OCI-LY1 (cell line): ENCODE measurements around the gene TGFBRAP1.

ENCODE experiments used
- H2AFZ ChIP-seq: fragments of 200-600 bp; sonication (generic), shearing (Covaris generic); 2 replicates; pipeline ENCODE4 v1.6.0; 2014; ENCODE audit warnings: antibody characterized with exemption, mild to moderate bottlenecking, low read length
- H3F3A ChIP-seq: fragments of 200-600 bp; sonication (generic), shearing (Covaris generic); 2 replicates; pipeline ENCODE4 v1.6.0; 2014; ENCODE audit warnings: mild to moderate bottlenecking, antibody characterized with exemption, low read length, moderate library complexity; ENCODE audit not compliant: insufficient read depth
- H3K27ac ChIP-seq: fragments of 200-600 bp; sonication (generic); 2 replicates; pipeline ENCODE4 v1.5.1; 2014; ENCODE audit warnings: low read length, mixed run types, mild to moderate bottlenecking, low read depth; ENCODE audit not compliant: poor library complexity, severe bottlenecking
- H3K27me3 ChIP-seq: fragments of 200-600 bp; sonication (generic); 2 replicates; pipeline ENCODE4 v1.6.0; 2014; ENCODE audit warnings: antibody characterized with exemption, mild to moderate bottlenecking, low read length, moderate library complexity; ENCODE audit not compliant: insufficient read depth
- H3K36me3 ChIP-seq: fragments of 200-600 bp; sonication (generic); 2 replicates; pipeline ENCODE4 v1.6.1; 2014; ENCODE audit warnings: mild to moderate bottlenecking, antibody characterized with exemption, low read length, moderate library complexity, mixed read lengths; ENCODE audit not compliant: insufficient read depth
- H3K4me1 ChIP-seq: fragments of 200-600 bp; sonication (generic); 2 replicates; pipeline ENCODE4 v1.5.1; 2014; ENCODE audit warnings: mild to moderate bottlenecking, low read length, moderate library complexity; ENCODE audit not compliant: insufficient read depth, severe bottlenecking
- H3K4me2 ChIP-seq: fragments of 200-600 bp; sonication (generic), shearing (Covaris generic); 2 replicates; pipeline ENCODE4 v1.6.1; 2014; ENCODE audit warnings: low read length
- H3K4me3 ChIP-seq: fragments of 200-600 bp; sonication (generic); 2 replicates; pipeline ENCODE4 v1.5.1; 2014; ENCODE audit warnings: low read length, low read depth, mild to moderate bottlenecking, mixed read lengths; ENCODE audit not compliant: poor library complexity, severe bottlenecking
- H3K79me2 ChIP-seq: fragments of 200-600 bp; shearing (Covaris generic); 2 replicates; pipeline ENCODE4 v1.6.1; 2016; ENCODE audit warnings: mixed run types, low read length, mixed read lengths; ENCODE audit not compliant: insufficient read depth
- H3K9ac ChIP-seq: fragments of 200-600 bp; sonication (generic), shearing (Covaris generic); 2 replicates; pipeline ENCODE4 v1.6.1; 2014; ENCODE audit warnings: mild to moderate bottlenecking, low read length, mixed read lengths
- H3K9me2 ChIP-seq: fragments of 200-600 bp; sonication (generic), shearing (Covaris generic); 2 replicates; pipeline ENCODE4 v1.6.1; 2014; ENCODE audit warnings: low read depth, mild to moderate bottlenecking, low read length, mixed read lengths
- H3K9me3 ChIP-seq: fragments of 200-600 bp; shearing (Covaris generic); 2 replicates; pipeline ENCODE4 v1.6.1; 2014; ENCODE audit warnings: low read length, mixed read lengths
- H4K20me1 ChIP-seq: fragments of 200-600 bp; sonication (generic), shearing (Covaris generic); 2 replicates; pipeline ENCODE4 v1.6.0; 2016; ENCODE audit warnings: mild to moderate bottlenecking, low read length; ENCODE audit not compliant: insufficient read depth
- CTCF ChIP-seq: fragments of 200-600 bp; sonication (generic), shearing (Covaris generic); IDR thresholded peaks from 2 replicates; pipeline ENCODE4 v1.5.1; 2017; ENCODE audit warnings: mild to moderate bottlenecking, antibody characterized with exemption, low read length, moderate library complexity, mixed read lengths
- EZH2 ChIP-seq: fragments of 200-600 bp; sonication (generic), shearing (Covaris generic); IDR thresholded peaks from 2 replicates; pipeline ENCODE4 v1.8.0; 2017; ENCODE audit warnings: borderline replicate concordance, mixed run types, mild to moderate bottlenecking, antibody characterized with exemption, low read length, moderate library complexity, mixed read lengths

Gene TGFBRAP1

GRCh38 chr2:105249181-105249580, 80.4 kb downstream of the TGFBRAP1 start:
- Histone ChIP-seq H3K27ac (no peak overlapping the region), H3K9me2 (no peaks in the 10 kb centered on the region), H3K9ac (no peak overlapping the region), H3K4me3 (no peak overlapping the region), H3F3A (no peaks in the 10 kb centered on the region), H3K27me3 (no peaks in the 10 kb centered on the region), H2AFZ (no peak overlapping the region), H4K20me1 (no peaks in the 10 kb centered on the region), H3K36me3 (no peaks in the 10 kb centered on the region), H3K9me3 (no peaks in the 10 kb centered on the region), H3K4me2 (no peak overlapping the region), H3K4me1 (no peaks in the 10 kb centered on the region), H3K79me2 (no peaks in the 10 kb centered on the region)
- no peak for TF ChIP-seq EZH2
- TF ChIP-seq CTCF, result no peak

DNA sequence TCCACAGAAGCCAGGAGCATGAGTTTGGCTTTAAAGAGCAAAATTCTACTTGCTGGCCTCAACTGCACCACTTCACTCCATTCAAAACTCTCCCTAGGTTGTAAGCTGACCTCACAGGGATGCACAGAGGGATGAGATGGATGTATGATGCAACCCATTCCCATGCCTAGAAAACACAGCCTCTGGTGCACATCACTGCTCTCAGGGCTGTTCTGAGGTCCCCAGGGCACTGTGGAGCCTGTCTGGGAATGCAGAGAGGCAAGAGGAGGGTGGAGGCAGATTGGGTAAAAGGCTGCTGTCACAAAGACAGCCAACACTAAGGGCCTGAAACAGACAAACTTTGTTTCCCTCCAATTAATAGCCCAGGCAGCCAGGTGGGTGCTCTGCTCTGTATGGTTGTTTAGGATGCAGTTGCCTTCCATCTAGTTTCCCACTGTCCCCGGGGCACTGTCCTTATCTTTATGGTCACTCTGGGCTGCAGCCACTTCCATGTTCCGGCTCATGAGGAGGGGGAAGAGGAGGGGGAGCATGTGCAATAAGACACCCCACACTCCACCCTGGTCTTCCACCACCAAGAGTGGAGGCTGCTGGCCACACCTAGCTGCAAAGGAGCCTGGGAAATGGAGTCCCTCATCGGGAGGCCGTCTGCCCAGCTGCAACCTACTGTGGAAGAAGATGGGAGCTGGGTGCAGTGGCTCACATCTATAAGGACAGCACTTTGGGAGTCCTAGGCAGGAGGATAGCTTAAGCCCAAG, 81.0 kb downstream of the TGFBRAP1 start:
- no peaks in the 10 kb centered on the region for H4K20me1 ChIP-seq
- TF ChIP-seq EZH2 (no peak), CTCF (no peak)
- no peak overlapping the region for H3K9ac ChIP-seq
- H3K9me2 ChIP-seq, result no peaks in the 10 kb centered on the region
- no peaks in the 10 kb centered on the region for H3K9me3 ChIP-seq
- H3K4me2 ChIP-seq, result no peak overlapping the region
- no peaks in the 10 kb centered on the region for H3K4me1 ChIP-seq
- H3F3A ChIP-seq, result no peaks in the 10 kb centered on the region
- H3K79me2 ChIP-seq, result no peaks in the 10 kb centered on the region
- no peak overlapping the region for H2AFZ ChIP-seq
- no peak overlapping the region for H3K27ac ChIP-seq
- no peaks in the 10 kb centered on the region for H3K36me3 ChIP-seq
- H3K4me3 ChIP-seq, result no peak overlapping the region
- no peaks in the 10 kb centered on the region for H3K27me3 ChIP-seq

GRCh38 chr2:105244451-105244850, 85.1 kb downstream of the TGFBRAP1 start:
- Histone ChIP-seq H3K79me2 (no peaks in the 10 kb centered on the region), H4K20me1 (no peaks in the 10 kb centered on the region), H2AFZ (no peak overlapping the region), H3K4me2 (no peak overlapping the region), H3F3A (no peaks in the 10 kb centered on the region), H3K9ac (no peak overlapping the region), H3K36me3 (no peaks in the 10 kb centered on the region), H3K4me1 (no peaks in the 10 kb centered on the region), H3K27ac (no peak overlapping the region), H3K9me3 (no peaks in the 10 kb centered on the region), H3K9me2 (no peaks in the 10 kb centered on the region), H3K4me3 (no peak overlapping the region), H3K27me3 (no peaks in the 10 kb centered on the region)
- TF ChIP-seq CTCF (no peak), EZH2 (no peak)
